Fibroblast of skin of abdomen (primary cell): ENCODE results near the gene CTSO. TPM values are rescaled to one million over a fixed set of nuclear protein-coding genes. Genes with fewer than 3 reads are reported as not detected.
A peak's percentile ranks its signal among the peaks of the same experiment; 100 is the strongest.

Experiments used
- DNase-seq: peaks from one replicate; pipeline ENCODE4 v3.0.0-alpha.2; 2013
- polyA plus RNA-seq, 2 experiments: library from polyadenylated mRNA; unstranded; fragments of 120-200 nt; gene quantifications; one replicate each; pipeline ENCODE4 v1.2.1, GENCODE V29; 2013; ENCODE audit not compliant: insufficient read length in 2 of 2

The CTSO gene, protein sequence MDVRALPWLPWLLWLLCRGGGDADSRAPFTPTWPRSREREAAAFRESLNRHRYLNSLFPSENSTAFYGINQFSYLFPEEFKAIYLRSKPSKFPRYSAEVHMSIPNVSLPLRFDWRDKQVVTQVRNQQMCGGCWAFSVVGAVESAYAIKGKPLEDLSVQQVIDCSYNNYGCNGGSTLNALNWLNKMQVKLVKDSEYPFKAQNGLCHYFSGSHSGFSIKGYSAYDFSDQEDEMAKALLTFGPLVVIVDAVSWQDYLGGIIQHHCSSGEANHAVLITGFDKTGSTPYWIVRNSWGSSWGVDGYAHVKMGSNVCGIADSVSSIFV
- polyA plus RNA-seq (2013, experiment 1 of 2; ENCODE audit: insufficient read length) = 11.0 TPM
- polyA plus RNA-seq (2013, experiment 2 of 2; ENCODE audit: insufficient read length) = 11.1 TPM

DNA sequence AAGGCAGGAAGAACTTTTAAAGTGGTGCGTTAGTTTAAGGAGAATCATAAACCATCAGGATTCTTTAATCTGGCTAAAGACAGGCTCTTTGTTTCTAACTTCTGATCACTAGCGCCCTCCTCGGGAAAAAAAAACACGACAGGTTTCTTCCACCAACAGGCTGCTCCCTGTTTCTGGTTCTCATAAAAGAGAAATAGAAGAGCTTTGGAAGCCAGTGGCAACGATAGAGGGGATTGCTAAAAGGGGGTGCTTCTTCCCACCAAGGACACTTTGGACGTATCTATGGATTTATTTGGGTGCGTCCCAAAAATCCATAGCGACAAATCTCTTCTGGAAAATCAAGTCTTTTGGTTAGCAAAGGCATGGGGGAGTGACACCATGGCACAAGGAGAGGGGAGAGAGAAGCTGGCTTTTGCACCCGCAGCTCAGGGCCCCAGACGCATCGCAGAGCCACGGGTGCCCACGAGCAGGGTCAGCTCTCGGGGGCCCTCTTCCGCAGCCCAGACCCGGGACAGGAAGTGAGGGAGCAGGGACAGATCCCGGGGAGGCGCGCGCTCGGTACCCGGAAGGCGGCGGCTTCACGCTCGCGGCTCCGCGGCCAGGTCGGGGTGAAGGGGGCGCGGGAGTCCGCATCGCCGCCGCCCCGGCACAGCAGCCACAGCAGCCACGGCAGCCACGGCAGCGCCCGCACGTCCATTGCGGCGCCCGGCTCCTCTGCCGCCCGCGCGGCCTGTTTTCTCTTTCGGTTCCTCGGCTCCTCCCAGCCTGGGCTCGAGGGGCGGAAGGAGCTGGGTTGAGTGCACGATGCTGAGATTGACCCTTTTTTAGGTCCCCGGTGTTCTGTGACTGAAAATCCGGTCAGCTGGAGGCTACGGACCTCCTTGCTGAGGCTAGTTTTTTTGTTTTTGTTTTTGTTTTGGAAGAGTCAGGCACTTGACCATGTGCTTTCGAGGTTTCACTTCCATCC lies at the start of gene CTSO:
Gene CTSO (minus strand): TSS at position 716 of the 967 bp plus-strand sequence. CDS start 19 bp downstream, at position 697.
- peak; percentile 85 for DNase-seq

DNA sequence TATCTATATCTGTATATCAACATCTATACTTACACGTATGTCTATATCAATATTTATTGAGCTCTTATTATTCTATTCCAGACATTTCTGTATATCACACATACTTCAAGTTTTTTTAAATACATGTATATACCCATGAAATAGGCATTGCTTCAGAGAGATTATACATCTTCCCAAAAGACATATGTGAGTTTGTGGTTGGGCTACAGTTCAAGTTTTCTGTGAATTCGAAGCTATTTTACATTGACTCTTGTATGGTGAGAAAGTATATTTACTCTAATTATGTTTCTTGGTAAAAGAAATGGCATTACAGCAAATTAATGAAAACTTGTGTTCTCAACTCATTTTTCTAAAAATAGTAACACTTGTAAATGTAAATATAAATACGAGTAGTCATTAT lies 46.8 kb upstream of the CTSO start:
- DNase-seq = no peak

DNA sequence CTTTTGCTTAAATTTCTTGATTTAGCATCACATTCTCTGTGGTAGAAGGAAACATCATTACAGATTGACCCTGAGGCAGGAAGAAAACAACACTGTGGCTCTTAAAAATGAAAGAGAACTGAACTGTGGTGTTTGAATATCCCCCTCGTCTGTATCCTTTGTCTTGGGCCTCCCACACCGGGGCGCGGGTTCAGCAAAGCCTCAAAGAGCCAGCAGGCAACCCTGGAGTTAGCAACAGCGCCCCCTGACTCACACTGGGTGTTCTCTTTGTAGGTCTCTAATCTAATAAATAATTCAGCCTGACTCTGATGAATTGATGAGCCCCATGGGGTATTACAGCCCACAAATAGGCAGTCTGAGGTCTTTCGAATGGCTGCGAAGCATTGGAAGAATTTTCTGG lies 46.1 kb upstream of the CTSO start:
- DNase-seq = peak; percentile 8

DNA sequence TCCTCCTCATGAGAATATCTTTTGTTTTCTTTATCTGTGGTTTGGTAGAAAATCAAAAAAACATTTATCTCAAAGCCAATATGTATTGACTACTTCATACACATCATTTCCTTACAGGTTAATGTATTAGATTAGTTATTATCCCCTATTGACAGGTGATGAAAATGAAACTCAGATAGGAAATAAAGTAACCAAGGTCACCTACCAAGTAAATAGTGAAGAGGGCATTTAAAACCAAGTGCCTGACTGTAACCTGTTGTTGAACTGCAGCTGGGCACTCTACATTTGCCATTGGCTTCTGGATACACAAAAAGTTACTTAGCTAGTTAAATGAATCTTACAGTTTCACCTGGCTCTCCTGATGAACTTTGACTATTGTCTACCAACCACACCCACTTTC lies 41.4 kb upstream of the CTSO start:
- DNase-seq = no peak

DNA sequence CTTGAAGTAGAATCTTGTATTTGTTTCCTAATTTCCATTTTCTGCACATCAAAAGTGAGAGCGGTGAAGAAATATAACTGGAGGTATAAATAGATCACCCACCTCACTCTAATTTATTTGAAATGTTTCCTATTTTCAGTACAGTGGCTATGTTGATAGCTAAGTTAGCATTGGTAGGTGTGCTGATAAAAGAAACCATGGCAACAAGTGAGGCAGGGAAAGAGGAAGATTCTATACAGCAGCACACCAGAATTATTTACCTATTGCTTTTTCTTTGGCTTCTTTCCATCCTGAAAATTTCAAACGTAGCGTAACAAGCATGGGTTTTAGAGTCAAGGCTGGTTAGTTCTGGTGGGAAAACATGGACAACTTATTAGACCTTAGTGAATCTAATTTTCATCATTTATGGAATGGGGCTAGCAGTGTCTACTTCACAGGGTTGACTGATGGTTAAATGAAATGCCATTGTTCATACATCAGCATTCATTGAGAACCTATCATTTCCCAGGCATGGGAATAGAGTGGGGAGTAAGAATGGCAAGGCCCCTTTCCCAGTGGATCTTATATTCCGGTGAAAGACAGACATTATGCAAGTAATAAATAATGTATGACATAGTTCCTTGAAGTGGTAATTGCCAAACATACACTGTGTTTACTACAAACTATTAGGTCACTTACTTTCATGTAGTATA lies 30.6 kb upstream of the CTSO start:
- DNase-seq = no peak

DNA sequence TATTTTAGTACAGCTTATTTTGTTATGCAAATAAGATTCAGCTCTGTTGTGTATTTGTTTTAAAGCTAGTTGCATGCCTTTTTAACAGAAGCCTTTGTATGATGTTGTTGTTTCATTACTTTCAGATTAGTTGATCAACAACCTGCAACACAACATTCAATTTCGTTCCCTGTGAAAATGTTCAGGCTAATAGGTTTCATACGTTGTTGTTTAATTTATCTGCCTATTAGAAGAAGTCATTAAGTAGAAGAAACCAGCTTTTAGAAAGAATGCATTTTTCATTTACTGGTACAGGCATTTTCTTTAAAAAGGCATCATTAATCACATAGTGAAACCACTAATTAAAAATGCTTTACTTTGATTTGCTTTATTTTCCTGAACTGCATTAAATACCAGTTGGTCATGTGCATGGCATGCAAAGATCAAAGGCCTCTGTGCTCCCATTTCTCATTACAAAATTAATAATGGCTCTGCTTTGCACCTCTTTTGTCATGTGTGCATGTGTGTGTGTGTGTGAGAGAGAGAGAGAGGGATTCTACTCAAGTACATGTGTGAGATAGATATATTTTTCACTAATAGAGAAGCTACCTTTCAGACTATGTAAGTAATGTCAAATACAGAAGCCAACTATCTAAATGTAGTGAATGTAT lies 29.2 kb upstream of the CTSO start:
- DNase-seq = no peak

DNA sequence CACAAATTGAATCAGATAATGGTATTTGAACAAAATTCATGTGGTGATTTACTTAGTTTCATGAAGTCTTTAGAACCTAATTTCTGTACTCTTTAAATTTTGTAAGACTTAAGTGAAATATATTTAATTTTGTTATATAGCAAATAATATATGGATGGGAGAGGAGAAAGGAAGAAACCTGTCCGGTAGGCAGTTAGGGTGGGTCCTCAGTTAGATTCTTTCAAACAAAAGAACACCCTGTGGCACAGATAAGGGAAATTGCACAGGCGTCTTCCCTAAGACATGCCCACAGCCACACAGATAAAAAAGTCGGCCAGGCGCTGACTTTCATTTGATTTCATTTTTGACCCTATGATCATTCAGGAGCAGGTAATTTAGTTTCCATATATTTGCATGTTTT lies 25.1 kb upstream of the CTSO start:
- DNase-seq = no peak

DNA sequence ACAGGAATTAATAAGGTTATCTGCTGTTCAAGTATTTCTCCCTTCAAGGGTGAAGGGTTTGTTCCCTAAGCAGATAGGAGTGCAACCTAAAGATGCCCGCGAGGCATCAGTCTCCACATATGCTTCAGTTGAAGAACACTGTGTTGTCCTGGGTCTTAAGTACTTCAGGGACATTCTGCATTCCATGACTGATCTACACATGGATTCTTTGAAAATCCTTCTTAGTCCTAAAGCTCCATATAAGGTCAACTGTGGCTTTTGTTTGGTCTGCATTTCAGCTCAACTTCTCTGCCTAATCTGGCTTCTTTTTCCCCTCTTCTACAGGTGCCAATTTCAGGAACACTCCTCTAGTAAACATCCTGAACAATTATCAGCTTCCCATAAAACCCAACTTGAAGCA lies 21.8 kb upstream of the CTSO start:
- DNase-seq = peak; percentile 23

DNA sequence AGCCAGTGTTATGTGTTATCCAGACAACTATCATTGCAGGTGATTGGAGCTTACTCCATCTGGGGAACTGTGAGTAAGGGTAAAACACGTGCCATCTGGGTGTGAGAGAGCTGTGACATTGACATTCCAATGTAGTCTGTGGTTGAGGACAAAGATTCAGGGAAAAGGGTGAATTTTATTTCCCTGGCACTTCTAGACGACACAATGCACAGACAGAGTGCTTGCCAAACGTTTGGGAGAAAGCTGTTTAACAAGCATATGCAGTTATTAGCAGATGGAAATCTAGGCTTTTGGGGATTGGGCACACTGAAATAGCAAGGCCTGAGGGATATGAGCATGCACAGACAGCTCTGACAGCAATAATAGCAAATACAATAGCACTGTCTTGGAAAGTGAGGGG lies 21.3 kb upstream of the CTSO start:
- DNase-seq = no peak

DNA sequence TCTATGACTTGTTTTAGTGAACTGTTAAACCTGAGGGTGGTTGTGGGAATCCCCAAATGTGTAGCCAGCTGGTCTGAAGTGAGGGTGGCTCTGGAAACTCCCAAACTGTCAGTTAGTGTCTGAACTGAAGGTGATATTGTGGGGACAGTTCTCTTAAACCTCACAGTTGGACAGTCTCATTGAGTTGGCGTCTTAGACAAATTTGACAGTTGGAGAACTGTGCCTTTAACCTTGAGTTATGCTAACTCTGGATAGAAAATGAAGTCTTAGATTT lies 20.7 kb upstream of the CTSO start:
- DNase-seq = no peak

DNA sequence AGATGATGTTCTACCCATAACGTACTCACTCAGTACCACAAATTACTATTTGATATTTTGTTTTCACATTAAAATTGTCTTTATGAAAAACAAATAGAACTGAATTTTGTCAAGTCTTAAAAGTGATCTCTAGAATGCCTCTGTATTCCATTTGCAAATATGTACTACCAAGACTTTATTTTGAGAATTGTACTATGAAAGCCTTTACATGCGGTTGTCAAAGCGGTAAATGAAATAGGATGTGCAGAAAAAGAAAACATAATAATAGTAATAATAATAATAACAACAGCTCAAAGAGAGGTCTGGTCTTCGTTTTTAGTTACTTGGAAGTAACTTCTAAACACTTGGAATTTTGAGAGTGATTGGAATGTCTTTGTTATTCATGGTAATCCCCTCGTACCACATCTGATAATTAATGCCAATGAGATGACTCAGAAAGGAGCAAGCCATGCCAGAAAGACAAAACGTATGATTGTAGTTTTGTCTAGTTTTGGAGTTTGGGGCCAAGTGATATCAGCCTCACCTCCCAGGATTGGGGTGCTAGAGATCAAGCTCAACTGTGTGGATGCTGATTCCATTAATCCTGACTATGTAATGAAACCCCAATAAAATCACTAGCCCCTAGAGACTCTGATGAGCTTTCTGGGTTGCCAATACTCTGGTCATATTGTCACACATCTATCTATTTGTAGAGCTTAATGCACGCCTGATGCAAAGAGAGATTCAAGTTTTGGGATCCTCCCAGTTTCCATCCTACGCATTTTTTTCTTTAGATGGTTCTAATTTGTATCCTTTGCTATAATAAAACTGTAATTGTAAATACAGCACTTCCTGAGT lies 20.2 kb upstream of the CTSO start:
- peak; percentile 75 for DNase-seq

DNA sequence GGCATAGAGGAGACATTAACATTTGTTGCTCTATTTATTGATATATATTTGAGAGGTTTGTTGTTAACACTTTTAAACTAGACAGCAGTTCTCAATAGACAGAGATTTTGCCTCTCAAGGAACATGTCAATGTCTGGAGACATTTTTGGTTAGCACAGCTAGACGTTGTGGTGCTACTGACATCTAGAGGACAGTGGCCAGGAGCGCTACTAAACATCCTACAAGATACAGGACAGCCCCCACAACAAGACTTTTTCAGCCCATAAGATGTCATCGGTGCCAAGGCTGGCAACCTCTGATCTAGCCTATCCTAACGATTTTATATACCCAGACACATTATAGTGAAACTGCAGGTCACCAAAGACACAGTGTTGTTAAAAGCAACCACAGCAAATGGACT lies 18.4 kb upstream of the CTSO start:
- peak; percentile 36 for DNase-seq

DNA sequence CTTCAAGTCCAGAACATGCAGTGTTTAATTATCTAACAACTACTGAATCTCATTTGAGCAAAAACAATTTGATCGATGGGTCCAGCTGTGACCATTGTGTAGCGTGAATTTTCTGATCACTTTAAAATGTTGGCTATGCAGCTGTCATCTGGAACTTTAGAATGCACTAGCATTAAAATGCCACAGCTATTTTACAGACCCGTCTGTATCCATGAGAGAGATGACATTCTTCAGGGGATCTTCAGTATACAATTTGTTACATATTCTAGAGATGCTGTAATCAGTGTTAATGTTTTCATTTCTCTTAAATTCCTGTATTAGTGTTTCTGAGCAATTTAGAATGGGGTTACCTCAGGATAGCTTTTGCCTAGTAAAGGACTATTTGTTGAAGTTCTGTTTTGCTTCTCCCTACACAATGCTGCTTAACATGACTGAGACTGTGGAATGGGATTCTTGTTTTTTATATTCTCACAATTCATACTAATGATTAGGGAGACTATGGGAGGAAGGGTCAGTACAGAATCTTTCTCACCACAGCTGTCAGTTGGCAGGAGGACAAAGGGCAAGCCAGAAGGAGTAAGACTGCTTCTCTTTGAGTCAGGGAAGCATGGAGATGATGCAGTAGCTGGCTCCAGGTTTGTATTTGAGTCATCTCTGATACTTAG lies 13.2 kb upstream of the CTSO start:
- DNase-seq = peak; percentile 58

DNA sequence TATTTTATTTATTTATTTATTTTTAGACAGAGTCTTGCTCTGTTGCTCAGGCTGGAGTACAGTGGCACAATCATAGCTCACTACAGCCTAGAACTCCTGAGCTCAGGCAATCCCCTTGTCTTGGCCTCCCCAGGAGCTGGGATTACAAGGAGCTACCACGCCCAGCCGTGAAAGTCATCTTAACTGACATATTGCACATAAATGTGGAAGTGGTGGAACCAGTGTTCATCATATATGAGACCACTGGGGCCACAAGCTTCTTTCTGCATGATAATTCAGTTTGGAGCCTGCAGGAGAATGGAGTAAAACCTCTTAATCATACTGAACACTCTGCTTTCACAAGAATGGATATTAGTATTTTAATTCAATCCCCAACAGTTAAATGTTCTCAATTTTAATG lies 12.5 kb upstream of the CTSO start:
- no peak for DNase-seq

DNA sequence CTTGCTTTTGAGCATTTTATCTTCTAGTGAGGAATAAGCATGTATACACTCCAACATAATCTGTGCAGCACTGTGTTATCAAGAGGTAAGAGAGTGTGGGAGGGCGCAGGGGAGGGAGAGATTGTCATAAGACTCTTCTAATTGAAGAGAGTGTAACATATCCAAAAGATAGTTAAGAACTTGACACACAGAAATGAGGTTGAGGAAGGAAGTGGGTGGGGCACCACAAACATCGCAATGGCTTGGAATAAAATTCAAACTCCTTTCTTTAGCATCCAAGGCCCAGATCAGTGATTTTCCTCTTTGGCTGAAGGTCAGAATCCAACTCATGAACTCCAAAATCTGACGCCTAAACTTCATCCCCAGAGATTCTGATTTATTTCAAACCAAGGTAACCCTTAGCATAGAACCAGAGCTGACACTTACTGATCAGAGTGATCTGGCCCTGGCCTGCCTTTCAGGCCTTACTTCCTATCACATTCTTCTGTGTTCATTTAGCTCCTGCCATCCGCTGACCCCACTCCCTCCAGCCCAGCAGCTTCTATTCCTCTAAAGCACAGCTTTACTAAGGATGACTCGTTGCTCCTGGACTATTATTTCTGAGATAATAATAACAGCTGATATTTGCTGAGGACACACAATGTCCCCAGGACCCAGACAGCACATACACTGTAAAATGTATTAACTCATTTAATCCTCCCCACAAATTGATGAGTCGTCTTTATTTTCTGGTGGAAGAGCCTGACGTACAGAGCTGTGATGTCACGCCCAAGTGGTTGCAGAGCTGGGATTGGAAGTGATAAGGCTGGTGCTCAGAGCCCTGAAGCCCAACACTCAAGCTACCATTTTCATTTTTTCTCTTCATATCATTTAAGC lies 10.6 kb upstream of the CTSO start:
- DNase-seq = no peak

DNA sequence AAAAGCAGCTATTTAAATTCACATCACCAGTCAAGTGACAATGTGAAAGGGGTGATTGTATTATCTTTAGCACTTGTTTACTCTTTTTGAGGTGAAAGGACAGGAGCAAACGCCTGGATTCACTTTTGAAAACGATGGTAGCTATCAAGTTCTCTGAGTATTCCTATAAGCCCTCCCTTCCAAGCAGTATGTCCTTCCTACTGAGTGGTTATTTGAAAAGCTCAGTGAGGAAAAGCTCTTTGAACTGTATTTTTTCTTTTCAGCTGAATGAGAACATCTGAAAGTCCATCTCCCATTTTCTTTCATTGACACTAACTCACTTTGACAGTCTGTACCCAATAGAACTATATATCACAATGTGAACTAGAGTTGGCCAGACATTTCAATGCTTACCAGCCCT lies 9.1 kb upstream of the CTSO start:
- DNase-seq = no peak

DNA sequence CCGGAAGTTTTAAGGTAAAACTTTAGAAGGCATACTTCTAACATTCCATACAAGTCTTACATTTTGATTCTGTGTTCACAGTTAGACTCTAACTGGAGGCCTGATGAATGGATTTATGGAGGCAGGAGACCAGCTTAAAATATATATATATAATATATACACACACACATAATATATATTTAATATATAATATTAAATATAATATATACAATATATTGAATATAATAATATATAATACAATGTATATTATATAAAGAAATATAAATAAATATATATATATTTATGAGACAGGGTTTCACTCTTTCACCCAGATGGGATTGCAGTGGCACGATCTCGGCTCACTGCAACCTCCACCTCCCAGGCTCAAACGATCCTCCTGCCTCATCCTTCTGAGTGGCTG lies 7.9 kb upstream of the CTSO start:
- no peak for DNase-seq

DNA sequence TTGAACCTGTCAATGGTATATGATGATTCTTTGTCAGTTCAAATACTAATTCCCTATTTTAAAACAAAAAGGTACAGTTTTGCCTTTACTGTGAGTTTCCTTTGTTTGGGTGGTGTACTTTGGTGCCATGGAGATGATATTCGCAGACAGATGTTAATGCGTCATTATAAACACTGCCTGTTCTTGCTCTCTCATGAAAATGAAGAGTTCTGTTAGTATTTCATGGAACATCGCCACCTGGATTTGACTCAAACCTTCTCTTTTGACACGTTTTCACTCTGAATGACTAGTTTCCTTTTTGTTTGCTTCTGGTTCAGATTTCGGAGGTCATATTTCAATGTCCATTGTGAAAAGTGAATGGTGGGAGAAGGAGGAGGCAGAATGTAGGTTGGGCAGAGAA lies 6.9 kb upstream of the CTSO start:
- peak; percentile 22 for DNase-seq

DNA sequence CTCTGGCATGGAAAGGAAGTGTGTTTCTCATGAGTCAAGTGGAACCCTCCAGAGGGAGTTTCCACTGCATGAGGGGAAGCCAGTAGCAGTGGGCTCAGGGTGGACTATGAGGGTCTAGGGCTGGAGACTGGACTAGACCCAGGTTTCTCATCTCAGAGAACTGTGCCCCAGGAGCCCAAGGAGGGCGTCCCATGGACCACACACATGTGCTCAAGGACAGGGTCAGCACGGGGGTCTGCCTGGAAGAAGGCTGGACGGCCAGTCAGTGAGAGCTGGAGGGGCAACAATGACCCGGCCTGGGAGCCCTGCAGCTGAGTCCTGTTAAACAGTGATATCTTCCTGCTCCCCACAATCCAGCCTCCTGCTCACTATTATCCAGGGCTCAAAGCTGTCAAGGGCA lies 5.8 kb upstream of the CTSO start:
- DNase-seq = no peak

DNA sequence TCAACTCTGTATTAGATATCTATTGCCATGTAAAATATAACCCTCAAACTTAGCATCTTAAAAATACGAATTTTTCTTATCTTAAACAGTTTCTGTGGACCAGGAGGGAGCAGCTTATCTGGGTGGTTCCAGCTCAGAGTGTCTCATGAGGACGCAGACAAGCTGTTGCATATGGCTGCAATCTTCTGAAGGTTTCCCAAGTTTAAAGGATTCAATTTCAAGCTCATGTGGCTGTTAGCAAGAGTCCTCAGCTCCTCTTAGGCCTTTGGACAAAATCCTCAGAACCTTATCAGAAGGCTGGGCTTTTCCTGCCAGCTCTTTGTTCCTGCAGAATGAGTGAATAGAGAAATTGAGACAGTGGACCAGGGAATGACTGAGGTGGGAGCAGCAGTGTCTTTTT lies 2.8 kb upstream of the CTSO start:
- no peak for DNase-seq
